ENCODE measurements around the gene PCDH9. TPM values are rescaled to one million over a fixed set of nuclear protein-coding genes. Genes with fewer than 3 reads are reported as not detected.

Gene PCDH9
- total RNA-seq, 4 donors from 2014 or later: 0.37 to 2.4 (median 1.5) TPM

- 76 to 79% methylated on average over 3 of the region's 3 CpGs for WGBS, 2 donors (ENCODE audit: low coverage in 1 of 2)
- intact Hi-C loops (cut with DNase I; ENCODE audit: low total_unique reads): no loop called here
- in situ Hi-C loops (cut with MboI; ENCODE audit: low pct_ligation_motif_present in 1 of 4, low pct_unique_long_range_greater_than_20kb in 1 of 4, low sequenced_read_pairs in 3 of 4): no loop called here
Observed at GRCh38 chr13:66440938-66441337, 789.2 kb downstream of the PCDH9 start.

GRCh38 chr13:66430728-66431127 is 799.4 kb downstream of the PCDH9 start:
- TF ChIP-seq POLR2A (IDR thresholded peaks at IDR 0.05): no peak
- no peak for TF ChIP-seq EP300 (IDR thresholded peaks at IDR 0.05; ENCODE audit: low read depth)
- TF ChIP-seq CTCF (IDR thresholded peaks at IDR 0.05): no peak
- no peak for TF ChIP-seq POLR2AphosphoS5 (IDR thresholded peaks at IDR 0.05)
- H3K27me3 ChIP-seq: no peaks in the 10 kb centered on the region
- no peaks in the 10 kb centered on the region for H3K4me1 ChIP-seq
- DNase-seq: no peak
- H3K9me3 ChIP-seq: no peaks in the 10 kb centered on the region
- H3K27ac ChIP-seq: no peak overlapping the region
- intact Hi-C loops (cut with DNase I; ENCODE audit: low total_unique reads): no loop called here
- in situ Hi-C loops (cut with MboI; ENCODE audit: low pct_ligation_motif_present in 1 of 4, low pct_unique_long_range_greater_than_20kb in 1 of 4, low sequenced_read_pairs in 3 of 4): no loop called here
- no peaks in the 10 kb centered on the region for H3K36me3 ChIP-seq
- H3K4me3 ChIP-seq: no peak overlapping the region

More at GRCh38 chr13:66440938-66441337, 789.2 kb downstream of the PCDH9 start:
- Histone ChIP-seq H3K4me3 (no peak overlapping the region), H3K36me3 (no peaks in the 10 kb centered on the region), H3K9me3 (no peaks in the 10 kb centered on the region), H3K27me3 (no peaks in the 10 kb centered on the region), H3K27ac (no peak overlapping the region), H3K4me1 (no peaks in the 10 kb centered on the region)
- DNase-seq: no peak
- no peak for TF ChIP-seq POLR2A (IDR thresholded peaks at IDR 0.05)
- TF ChIP-seq POLR2AphosphoS5 (IDR thresholded peaks at IDR 0.05): no peak
- TF ChIP-seq CTCF (IDR thresholded peaks at IDR 0.05): no peak
- TF ChIP-seq EP300 (IDR thresholded peaks at IDR 0.05; ENCODE audit: low read depth): no peak

- H3K27me3 ChIP-seq: no peaks in the 10 kb centered on the region
- H3K4me1 ChIP-seq: no peaks in the 10 kb centered on the region
- in situ Hi-C loops (cut with MboI; ENCODE audit: low pct_ligation_motif_present in 1 of 4, low pct_unique_long_range_greater_than_20kb in 1 of 4, low sequenced_read_pairs in 3 of 4): no loop called here
- no peak for DNase-seq
- H3K9me3 ChIP-seq: no peaks in the 10 kb centered on the region
- no peak overlapping the region for H3K27ac ChIP-seq
- intact Hi-C loops (cut with DNase I; ENCODE audit: low total_unique reads): no loop called here
- TF ChIP-seq EP300 (IDR thresholded peaks at IDR 0.05; ENCODE audit: low read depth) (no peak), CTCF (IDR thresholded peaks at IDR 0.05) (no peak), POLR2AphosphoS5 (IDR thresholded peaks at IDR 0.05) (no peak), POLR2A (IDR thresholded peaks at IDR 0.05) (no peak)
- H3K36me3 ChIP-seq: no peaks in the 10 kb centered on the region
- H3K4me3 ChIP-seq: no peak overlapping the region
Observed at GRCh38 chr13:66430269-66430668, 799.9 kb downstream of the PCDH9 start.

GRCh38 chr13:66429156-66429555 is 801.0 kb downstream of the PCDH9 start:
- H3K4me3 ChIP-seq: no peak overlapping the region
- no peaks in the 10 kb centered on the region for H3K9me3 ChIP-seq
- H3K27me3 ChIP-seq: no peaks in the 10 kb centered on the region
- TF ChIP-seq POLR2AphosphoS5 (IDR thresholded peaks at IDR 0.05): no peak
- TF ChIP-seq EP300 (IDR thresholded peaks at IDR 0.05; ENCODE audit: low read depth): no peak
- TF ChIP-seq POLR2A (IDR thresholded peaks at IDR 0.05): no peak
- in situ Hi-C loops (cut with MboI; ENCODE audit: low pct_ligation_motif_present in 1 of 4, low pct_unique_long_range_greater_than_20kb in 1 of 4, low sequenced_read_pairs in 3 of 4) (no loop called here), intact Hi-C loops (cut with DNase I; ENCODE audit: low total_unique reads) (no loop called here)
- H3K4me1 ChIP-seq: no peaks in the 10 kb centered on the region
- no peak for DNase-seq
- H3K36me3 ChIP-seq: no peaks in the 10 kb centered on the region
- no peak overlapping the region for H3K27ac ChIP-seq

- H3K9me3 ChIP-seq: no peaks in the 10 kb centered on the region
- no peak for DNase-seq
- TF ChIP-seq EP300 (IDR thresholded peaks at IDR 0.05; ENCODE audit: low read depth): no peak
- no peak for TF ChIP-seq POLR2AphosphoS5 (IDR thresholded peaks at IDR 0.05)
- TF ChIP-seq CTCF (IDR thresholded peaks at IDR 0.05): no peak
- TF ChIP-seq POLR2A (IDR thresholded peaks at IDR 0.05): no peak
- H3K27me3 ChIP-seq: no peaks in the 10 kb centered on the region
- no peaks in the 10 kb centered on the region for H3K36me3 ChIP-seq
- no peaks in the 10 kb centered on the region for H3K4me1 ChIP-seq
- H3K27ac ChIP-seq: no peak overlapping the region
- in situ Hi-C loops (cut with MboI; ENCODE audit: low pct_ligation_motif_present in 1 of 4, low pct_unique_long_range_greater_than_20kb in 1 of 4, low sequenced_read_pairs in 3 of 4) (no loop called here), intact Hi-C loops (cut with DNase I; ENCODE audit: low total_unique reads) (no loop called here)
- WGBS, 2 donors (ENCODE audit: low coverage in 1 of 2): 80 to 93% methylated on average over 2 of the region's 2 CpGs
- H3K4me3 ChIP-seq: no peak overlapping the region
Observed at GRCh38 chr13:66427458-66427861, 802.7 kb downstream of the PCDH9 start.
